Measurements from ENCODE around the gene DNM3.
"Not testable (repeated sequence)": the region's sequence is repeated elsewhere in the genome, so short reads cannot be mapped to it uniquely, and the experiment has no call there.

Gene DNM3

GRCh38 chr1:171798311-171798710 lies 43.0 kb upstream of the DNM3 start:
- no peak for TF ChIP-seq CTCF (IDR thresholded peaks at IDR 0.05)
- Histone ChIP-seq H3K4me3 (ENCODE audit: low read depth in 1 of 2, low read length in 1 of 2) (no peak overlapping the region), H3K27ac (no peak overlapping the region), H3K27me3 (no peaks in the 10 kb centered on the region), H3K4me1 (ENCODE audit: control insufficient read depth in 1 of 2, insufficient read depth in 1 of 2, low read depth in 1 of 2, low read length in 1 of 2) (no peaks in the 10 kb centered on the region), H3K9me3 (no peaks in the 10 kb centered on the region), H3K36me3 (peaks cover 45% of the 10 kb centered on the region)

- H3K36me3 ChIP-seq, result peaks cover 42% of the 10 kb centered on the region
- H3K27ac ChIP-seq, result no peak overlapping the region
- no peaks in the 10 kb centered on the region for H3K9me3 ChIP-seq
- H3K4me3 ChIP-seq (ENCODE audit: low read depth in 1 of 2, low read length in 1 of 2), result no peak overlapping the region
- no peak for TF ChIP-seq CTCF (IDR thresholded peaks at IDR 0.05)
- H3K4me1 ChIP-seq (ENCODE audit: control insufficient read depth in 1 of 2, insufficient read depth in 1 of 2, low read depth in 1 of 2, low read length in 1 of 2), result no peaks in the 10 kb centered on the region
- no peaks in the 10 kb centered on the region for H3K27me3 ChIP-seq
These were observed 42.5 kb upstream of the DNM3 start for GRCh38 chr1:171798765-171799164.

DNA sequence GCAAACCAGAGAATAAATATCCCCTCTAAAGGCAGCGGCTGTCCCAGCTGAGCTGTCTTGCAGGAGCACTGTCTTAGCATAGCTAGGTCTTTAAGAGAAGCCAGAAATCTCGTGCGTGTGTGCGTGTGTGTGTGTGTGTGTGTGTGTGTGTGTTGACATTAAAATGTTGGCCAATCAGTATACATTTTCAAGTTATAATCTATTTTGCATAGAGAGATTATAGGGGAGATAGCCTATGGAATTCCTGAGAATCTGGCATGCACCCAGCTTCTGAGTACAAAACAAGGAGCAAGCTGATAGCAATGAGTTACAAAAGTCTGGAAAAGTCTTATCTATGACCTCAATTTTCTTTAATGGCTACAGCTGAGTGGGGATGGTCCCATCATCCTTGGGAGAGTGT lies 42.1 kb upstream of the DNM3 start:
- Histone ChIP-seq H3K9me3 (no peaks in the 10 kb centered on the region), H3K27ac (no peak overlapping the region), H3K27me3 (no peaks in the 10 kb centered on the region), H3K4me1 (ENCODE audit: control insufficient read depth in 1 of 2, insufficient read depth in 1 of 2, low read depth in 1 of 2, low read length in 1 of 2) (no peaks in the 10 kb centered on the region), H3K36me3 (peaks cover 38% of the 10 kb centered on the region), H3K4me3 (ENCODE audit: low read depth in 1 of 2, low read length in 1 of 2) (no peak overlapping the region)
- TF ChIP-seq CTCF (IDR thresholded peaks at IDR 0.05), result no peak

GRCh38 chr1:171799698-171800097 lies 41.6 kb upstream of the DNM3 start:
- H3K36me3 ChIP-seq, result peaks cover 32% of the 10 kb centered on the region
- not testable (repeated sequence) for H3K9me3 ChIP-seq; H3K4me1 ChIP-seq (ENCODE audit: control insufficient read depth in 1 of 2, insufficient read depth in 1 of 2, low read depth in 1 of 2, low read length in 1 of 2); H3K27me3 ChIP-seq; H3K4me3 ChIP-seq (ENCODE audit: low read depth in 1 of 2, low read length in 1 of 2); H3K27ac ChIP-seq

GRCh38 chr1:171800342-171800741 lies 41.0 kb upstream of the DNM3 start:
- Histone ChIP-seq H3K4me3 (ENCODE audit: low read depth in 1 of 2, low read length in 1 of 2) (no peak overlapping the region), H3K27ac (no peak overlapping the region), H3K9me3 (no peaks in the 10 kb centered on the region), H3K27me3 (no peaks in the 10 kb centered on the region), H3K36me3 (peaks cover 26% of the 10 kb centered on the region), H3K4me1 (ENCODE audit: control insufficient read depth in 1 of 2, insufficient read depth in 1 of 2, low read depth in 1 of 2, low read length in 1 of 2) (no peaks in the 10 kb centered on the region)
- no peak for TF ChIP-seq CTCF (IDR thresholded peaks at IDR 0.05)

GRCh38 chr1:171800851-171801250 lies 40.4 kb upstream of the DNM3 start:
- Histone ChIP-seq H3K9me3 (no peaks in the 10 kb centered on the region), H3K27ac (no peak overlapping the region), H3K4me3 (ENCODE audit: low read depth in 1 of 2, low read length in 1 of 2) (no peak overlapping the region), H3K36me3 (peaks cover 21% of the 10 kb centered on the region), H3K27me3 (no peaks in the 10 kb centered on the region), H3K4me1 (ENCODE audit: control insufficient read depth in 1 of 2, insufficient read depth in 1 of 2, low read depth in 1 of 2, low read length in 1 of 2) (no peaks in the 10 kb centered on the region)
- no peak for TF ChIP-seq CTCF (IDR thresholded peaks at IDR 0.05)

Data from neutrophil (primary cell).